H9 (cell line): ENCODE results near the gene SMC4. TPM values are rescaled to one million over a fixed set of nuclear protein-coding genes. Genes with fewer than 3 reads are reported as not detected.

Source experiments
- DNase-seq: peaks from one replicate; pipeline ENCODE4 v3.0.0-alpha.2; 2017
- H2AFZ ChIP-seq: one replicate; pipeline ENCODE4 v1.6.1; 2013; ENCODE audit warnings: mild to moderate bottlenecking, low read length, control low read depth, moderate library complexity
- H2AK5ac ChIP-seq: 2 replicates; pipeline ENCODE4 v1.6.1; 2013; ENCODE audit warnings: low read length, control low read depth, mixed read lengths; ENCODE audit not compliant: insufficient read length
- H2BK120ac ChIP-seq: one replicate; pipeline ENCODE4 v1.6.1; 2013; ENCODE audit warnings: low read depth, mild to moderate bottlenecking, low read length, control low read depth, inconsistent platforms; ENCODE audit not compliant: poor library complexity, severe bottlenecking
- H2BK12ac ChIP-seq: 2 replicates; pipeline ENCODE4 v1.6.1; 2013; ENCODE audit warnings: low read length, control low read depth, mixed read lengths, low read depth; ENCODE audit not compliant: insufficient read length
- H2BK15ac ChIP-seq: 2 replicates; pipeline ENCODE4 v1.6.1; 2013; ENCODE audit warnings: low read depth, low read length, control low read depth
- H2BK20ac ChIP-seq: one replicate; pipeline ENCODE4 v1.6.1; 2013; ENCODE audit warnings: low read depth, mild to moderate bottlenecking, low read length, control low read depth, inconsistent platforms; ENCODE audit not compliant: poor library complexity, severe bottlenecking
- H2BK5ac ChIP-seq: 2 replicates; pipeline ENCODE4 v1.6.1; 2013; ENCODE audit warnings: low read length, control low read depth, mixed read lengths; ENCODE audit not compliant: insufficient read length
- H3K14ac ChIP-seq: 2 replicates; pipeline ENCODE4 v1.6.1; 2013; ENCODE audit warnings: low read length, control low read depth; ENCODE audit not compliant: insufficient read depth
- H3K18ac ChIP-seq: 2 replicates; pipeline ENCODE4 v1.6.1; 2013; ENCODE audit warnings: low read depth, mild to moderate bottlenecking, mixed read lengths, low read length, control low read depth; ENCODE audit not compliant: insufficient read length
- H3K23ac ChIP-seq: 2 replicates; pipeline ENCODE4 v1.6.1; 2013; ENCODE audit warnings: low read length, control low read depth, mixed read lengths, low read depth; ENCODE audit not compliant: insufficient read length
- H3K23me2 ChIP-seq: 2 replicates; pipeline ENCODE4 v1.6.1; 2013; ENCODE audit warnings: low read depth, mild to moderate bottlenecking, mixed read lengths, low read length, control low read depth; ENCODE audit not compliant: insufficient read length, poor library complexity, severe bottlenecking
- H3K27ac ChIP-seq: 2 replicates; pipeline ENCODE4 v1.5.1; 2013; ENCODE audit warnings: low read length, control low read depth, mixed read lengths, low read depth; ENCODE audit not compliant: insufficient read length
- H3K27me3 ChIP-seq: 2 replicates; pipeline ENCODE4 v1.6.1; 2013; ENCODE audit warnings: low read length, control low read depth, inconsistent platforms; ENCODE audit not compliant: insufficient read depth
- H3K4ac ChIP-seq: 2 replicates; pipeline ENCODE4 v1.6.1; 2013; ENCODE audit warnings: low read depth, mild to moderate bottlenecking, control low read depth, inconsistent platforms, low read length, moderate library complexity
- H3K4me1 ChIP-seq: 2 replicates; pipeline ENCODE4 v1.6.1; 2013; ENCODE audit warnings: low read length, control low read depth, inconsistent platforms; ENCODE audit not compliant: insufficient read depth
- H3K4me2 ChIP-seq: 2 replicates; pipeline ENCODE4 v1.6.1; 2013; ENCODE audit warnings: low read length, control low read depth, mixed read lengths; ENCODE audit not compliant: insufficient read length, insufficient read depth
- H3K56ac ChIP-seq: 2 replicates; pipeline ENCODE4 v1.6.1; 2013; ENCODE audit warnings: low read depth, mild to moderate bottlenecking, mixed read lengths, low read length, control low read depth; ENCODE audit not compliant: insufficient read length
- H3K79me1 ChIP-seq: 2 replicates; pipeline ENCODE4 v1.6.1; 2013; ENCODE audit warnings: low read depth, mild to moderate bottlenecking, moderate library complexity, low read length, control low read depth, inconsistent platforms; ENCODE audit not compliant: insufficient read depth, poor library complexity, severe bottlenecking
- H3K79me2 ChIP-seq: 2 replicates; pipeline ENCODE4 v1.6.1; 2013; ENCODE audit warnings: low read length, control low read depth, inconsistent platforms; ENCODE audit not compliant: insufficient read depth
- H3K9ac ChIP-seq: 2 replicates; pipeline ENCODE4 v1.6.1; 2013; ENCODE audit warnings: low read length, control low read depth, mixed read lengths; ENCODE audit not compliant: insufficient read length; ENCODE audit errors: extremely low read depth
- H3K9me3 ChIP-seq: one replicate; pipeline ENCODE4 v1.6.1; 2013; ENCODE audit warnings: low read depth, low read length, inconsistent platforms; ENCODE audit not compliant: control insufficient read depth
- H3T11ph ChIP-seq: one replicate; pipeline ENCODE4 v1.6.1; 2013; ENCODE audit warnings: mild to moderate bottlenecking, low read length, control low read depth, inconsistent platforms
- H4K20me1 ChIP-seq: one replicate; pipeline ENCODE4 v1.6.1; 2013; ENCODE audit not compliant: control insufficient read depth, insufficient read length, insufficient read depth
- H4K5ac ChIP-seq: 2 replicates; pipeline ENCODE4 v1.6.1; 2013; ENCODE audit warnings: low read depth, mild to moderate bottlenecking, mixed read lengths, low read length, control low read depth; ENCODE audit not compliant: insufficient read length
- H4K8ac ChIP-seq: replicated peaks from 2 replicates; pipeline ENCODE4 v1.6.1; 2013; ENCODE audit warnings: low read length, control low read depth, mixed read lengths, low read depth; ENCODE audit not compliant: insufficient read length
- H4K91ac ChIP-seq: 2 replicates; pipeline ENCODE4 v1.6.1; 2013; ENCODE audit warnings: low read depth, mild to moderate bottlenecking, moderate library complexity, mixed read lengths, low read length, control low read depth; ENCODE audit not compliant: insufficient read length
- H3K27ac Mint-ChIP-seq, 3 experiments: 2 replicates in 2 of 3; 3 replicates in 1 of 3; pipeline ENCODE4 v1.8.0; 2020 to 2021; ENCODE audit warnings: mixed read lengths in 3 of 3, mild to moderate bottlenecking in 1 of 3, moderate library complexity in 1 of 3
- H3K27me3 Mint-ChIP-seq: 2 replicates; pipeline ENCODE4 v1.8.0; 2021; ENCODE audit warnings: low read depth, mild to moderate bottlenecking, moderate library complexity, mixed read lengths
- H3K36me3 Mint-ChIP-seq, 3 experiments: 2 replicates in 2 of 3; 3 replicates in 1 of 3; pipeline ENCODE4 v1.8.0; 2020 to 2021; ENCODE audit warnings: low read depth in 3 of 3, mixed read lengths in 3 of 3; ENCODE audit not compliant: insufficient read depth in 1 of 3
- H3K4me1 Mint-ChIP-seq, 2 experiments: 2 replicates each; pipeline ENCODE4 v1.8.0; 2020; ENCODE audit warnings: mixed read lengths in 2 of 2
- H3K4me3 Mint-ChIP-seq, 2 experiments: 2 replicates in 1 of 2; 3 replicates in 1 of 2; pipeline ENCODE4 v1.8.0; 2020 to 2021; ENCODE audit warnings: mild to moderate bottlenecking in 2 of 2, mixed read lengths in 2 of 2, moderate library complexity in 1 of 2
- H3K9me3 Mint-ChIP-seq, 2 experiments: 2 replicates in 1 of 2; 3 replicates in 1 of 2; pipeline ENCODE4 v1.8.0; 2020; ENCODE audit warnings: mild to moderate bottlenecking in 2 of 2, mixed read lengths in 2 of 2, moderate library complexity in 1 of 2
- WGBS: extraction: QIAGEN DNeasy Blood & Tissue Kit; methylation state at CpG from one replicate; pipeline ENCODE4 v1.1.7; 2013; ENCODE audit warnings: missing lambda C conversion rate, low lambda C conversion rate, mixed read lengths; ENCODE audit not compliant: insufficient read length; ENCODE audit errors: extremely low coverage; 5-methylcytosine and 5-hydroxymethylcytosine counted together
- total RNA-seq: library from RNA; stranded (reverse); gene quantifications from 2 replicates; pipeline ENCODE4 v1.2.1, GENCODE V29; 2021
- TF ChIP-seq, protein P1 (sequence below): fragments of 200-600 bp; sonication (generic); conservative IDR thresholded peaks from 3 replicates; pipeline ENCODE4 v1.8.0; 2021; ENCODE audit warnings: antibody characterized with exemption, mild to moderate bottlenecking

SMC4 gene
- total RNA-seq, 1 experiment from 2014 or later, result 130 TPM

GRCh38 chr3:160473978-160474377 lies 74.5 kb downstream of the SMC4 start:
- Histone ChIP-seq H3K18ac (no peak overlapping the region), H3K9ac (no peak overlapping the region), H3T11ph (no peak overlapping the region), H3K79me1 (no peaks in the 10 kb centered on the region), H3K27me3 (no peaks in the 10 kb centered on the region), H3K4me2 (no peak overlapping the region), H2AFZ (no peak overlapping the region), H3K9me3 (peaks cover 7% of the 10 kb centered on the region), H3K27ac (no peak overlapping the region), H2BK12ac (no peak overlapping the region), H3K14ac (no peak overlapping the region), H4K5ac (no peak overlapping the region), H4K91ac (no peak overlapping the region), H2BK15ac (no peak overlapping the region), H3K23ac (no peak overlapping the region), H3K4ac (no peak overlapping the region), H3K4me1 (no peaks in the 10 kb centered on the region), H2BK120ac (no peak overlapping the region), H2AK5ac (no peak overlapping the region), H4K8ac (no peak overlapping the region), H4K20me1 (no peaks in the 10 kb centered on the region), H2BK20ac (no peak overlapping the region), H2BK5ac (no peak overlapping the region), H3K56ac (no peak overlapping the region), H3K79me2 (no peaks in the 10 kb centered on the region), H3K23me2 (no peaks in the 10 kb centered on the region)
- WGBS, result no CpG with 5 or more reads among the region's 1 CpG
- Mint-ChIP-seq H3K36me3 (peaks cover 7 to 17% (median 14%) of the 10 kb centered on the region in 3 experiments), H3K4me3 (no peak overlapping the region), H3K4me1 (no peaks in the 10 kb centered on the region), H3K27me3 (peaks cover 12% of the 10 kb centered on the region), H3K9me3 (peaks cover 16 to 18% of the 10 kb centered on the region in 2 experiments), H3K27ac (no peak overlapping the region)
- TF ChIP-seq, protein P1, sequence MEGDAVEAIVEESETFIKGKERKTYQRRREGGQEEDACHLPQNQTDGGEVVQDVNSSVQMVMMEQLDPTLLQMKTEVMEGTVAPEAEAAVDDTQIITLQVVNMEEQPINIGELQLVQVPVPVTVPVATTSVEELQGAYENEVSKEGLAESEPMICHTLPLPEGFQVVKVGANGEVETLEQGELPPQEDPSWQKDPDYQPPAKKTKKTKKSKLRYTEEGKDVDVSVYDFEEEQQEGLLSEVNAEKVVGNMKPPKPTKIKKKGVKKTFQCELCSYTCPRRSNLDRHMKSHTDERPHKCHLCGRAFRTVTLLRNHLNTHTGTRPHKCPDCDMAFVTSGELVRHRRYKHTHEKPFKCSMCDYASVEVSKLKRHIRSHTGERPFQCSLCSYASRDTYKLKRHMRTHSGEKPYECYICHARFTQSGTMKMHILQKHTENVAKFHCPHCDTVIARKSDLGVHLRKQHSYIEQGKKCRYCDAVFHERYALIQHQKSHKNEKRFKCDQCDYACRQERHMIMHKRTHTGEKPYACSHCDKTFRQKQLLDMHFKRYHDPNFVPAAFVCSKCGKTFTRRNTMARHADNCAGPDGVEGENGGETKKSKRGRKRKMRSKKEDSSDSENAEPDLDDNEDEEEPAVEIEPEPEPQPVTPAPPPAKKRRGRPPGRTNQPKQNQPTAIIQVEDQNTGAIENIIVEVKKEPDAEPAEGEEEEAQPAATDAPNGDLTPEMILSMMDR, result no peak
- no peak for DNase-seq
